ENCODE measurements around the gene PCP4L1.
A peak's percentile ranks its signal among the peaks of the same experiment; 100 is the strongest.

PCP4L1 gene
- total RNA-seq: 0 reads per million in 3 donors

DNA sequence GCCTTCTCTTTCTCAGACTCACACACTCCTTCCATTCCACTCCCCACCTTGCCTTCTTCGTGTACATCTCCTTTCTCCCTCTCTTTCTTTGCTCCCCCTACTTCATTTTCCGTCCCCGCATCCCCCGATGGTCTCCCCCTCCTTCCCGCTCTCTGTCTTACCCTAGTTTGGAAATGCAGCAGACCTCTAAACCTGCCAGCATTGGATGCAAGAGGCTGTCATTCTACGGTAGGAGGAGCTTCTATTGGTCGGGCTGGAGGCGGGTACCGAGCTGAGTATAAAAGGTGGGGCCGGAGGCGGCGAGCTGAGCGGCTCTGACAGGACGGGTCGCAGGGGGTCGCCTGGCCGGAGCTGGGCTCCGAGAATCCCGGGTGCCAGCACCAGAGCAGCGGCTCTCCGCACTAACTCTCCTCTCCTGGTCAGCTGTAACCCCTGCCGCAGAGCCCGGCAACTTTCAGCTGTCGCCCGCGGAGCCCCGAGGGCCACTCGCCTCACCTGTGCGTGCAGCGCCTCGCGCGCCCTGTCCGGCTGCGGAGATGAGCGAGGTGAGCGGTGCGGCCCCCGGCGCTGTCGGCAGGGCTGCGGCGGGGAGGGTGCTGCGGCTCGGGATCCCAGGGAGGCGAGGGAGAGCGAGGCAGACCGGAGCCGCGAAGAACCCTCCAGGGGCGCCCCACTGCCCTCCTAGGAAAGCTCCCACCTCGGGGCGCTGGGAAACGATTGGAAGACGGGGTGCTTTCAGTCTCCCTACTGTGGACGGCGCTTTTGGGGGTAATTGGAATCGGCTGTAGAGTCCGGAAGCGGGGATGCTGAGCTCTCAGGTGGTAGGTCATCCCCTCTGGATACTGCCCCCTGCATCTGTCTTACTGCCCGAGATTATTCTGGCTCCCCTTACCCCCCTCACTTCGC is at the start of gene PCP4L1:
TSS of gene PCP4L1 (plus strand) at position 307 of the 906 bp plus-strand sequence. CDS start at position 537, 230 bp downstream.
- peaks cover 9% of the 10 kb centered on the region for H3K4me1 ChIP-seq (ENCODE audit: control insufficient read depth, insufficient read depth, low read length, poor library complexity, severe bottlenecking)
- peak within 1 kb of the TSS; percentile 41 for H3K4me3 ChIP-seq (ENCODE audit: insufficient read depth, low read depth, low read length, poor library complexity, severe bottlenecking)
- no peaks in the 10 kb centered on the region for H3K36me3 ChIP-seq (ENCODE audit: control insufficient read depth, insufficient read depth, low read length)
- H3K9me3 ChIP-seq (ENCODE audit: control insufficient read depth, low read length): no peaks in the 10 kb centered on the region
- no peak for DNase-seq
- H3K27me3 ChIP-seq (replicated peaks; ENCODE audit: control insufficient read depth, insufficient read depth, low read length, poor library complexity, severe bottlenecking): peaks cover 18% of the 10 kb centered on the region
- H3K27ac ChIP-seq (ENCODE audit: insufficient read depth, low read length, poor library complexity, severe bottlenecking): no peak within 1 kb of the TSS

- Histone ChIP-seq H3K27me3 (replicated peaks; ENCODE audit: control insufficient read depth, insufficient read depth, low read length, poor library complexity, severe bottlenecking) (no peaks in the 10 kb centered on the region), H3K9me3 (ENCODE audit: control insufficient read depth, low read length) (no peaks in the 10 kb centered on the region), H3K27ac (ENCODE audit: insufficient read depth, low read length, poor library complexity, severe bottlenecking) (no peak overlapping the region), H3K4me3 (ENCODE audit: insufficient read depth, low read depth, low read length, poor library complexity, severe bottlenecking) (no peak overlapping the region), H3K4me1 (ENCODE audit: control insufficient read depth, insufficient read depth, low read length, poor library complexity, severe bottlenecking) (no peaks in the 10 kb centered on the region), H3K36me3 (ENCODE audit: control insufficient read depth, insufficient read depth, low read length) (peaks cover 73% of the 10 kb centered on the region)
- DNase-seq: peak; percentile 34 to 55 (median 39)
Measured at GRCh38 chr1:161209790-161210409, 48.6 kb upstream of the PCP4L1 start.

DNA sequence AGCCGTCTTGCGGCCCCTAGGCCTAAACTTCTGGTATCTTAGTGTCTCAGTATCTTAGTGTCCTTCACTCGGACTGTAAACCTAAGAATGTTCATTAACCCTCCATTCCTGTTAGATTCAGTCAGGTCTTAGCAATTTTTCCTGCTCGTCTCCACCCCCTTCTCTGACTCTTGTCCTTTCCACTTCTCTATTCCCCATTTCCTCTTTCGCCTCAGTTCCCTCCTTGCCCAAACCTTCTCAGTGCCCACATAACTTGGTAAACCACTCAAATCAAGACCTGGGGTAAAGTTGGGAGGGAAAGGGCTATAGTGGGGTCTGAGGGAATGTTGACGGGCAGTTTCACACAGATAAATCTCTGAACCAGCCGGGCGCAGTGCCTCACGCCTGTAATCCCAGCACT is 44.2 kb upstream of the PCP4L1 start:
- Histone ChIP-seq H3K27ac (ENCODE audit: insufficient read depth, low read length, poor library complexity, severe bottlenecking) (no peak overlapping the region), H3K36me3 (ENCODE audit: control insufficient read depth, insufficient read depth, low read length) (peaks cover 50% of the 10 kb centered on the region), H3K9me3 (ENCODE audit: control insufficient read depth, low read length) (no peaks in the 10 kb centered on the region), H3K4me3 (ENCODE audit: insufficient read depth, low read depth, low read length, poor library complexity, severe bottlenecking) (no peak overlapping the region), H3K4me1 (ENCODE audit: control insufficient read depth, insufficient read depth, low read length, poor library complexity, severe bottlenecking) (peaks cover 3% of the 10 kb centered on the region), H3K27me3 (replicated peaks; ENCODE audit: control insufficient read depth, insufficient read depth, low read length, poor library complexity, severe bottlenecking) (no peaks in the 10 kb centered on the region)
- no peak for DNase-seq

DNA sequence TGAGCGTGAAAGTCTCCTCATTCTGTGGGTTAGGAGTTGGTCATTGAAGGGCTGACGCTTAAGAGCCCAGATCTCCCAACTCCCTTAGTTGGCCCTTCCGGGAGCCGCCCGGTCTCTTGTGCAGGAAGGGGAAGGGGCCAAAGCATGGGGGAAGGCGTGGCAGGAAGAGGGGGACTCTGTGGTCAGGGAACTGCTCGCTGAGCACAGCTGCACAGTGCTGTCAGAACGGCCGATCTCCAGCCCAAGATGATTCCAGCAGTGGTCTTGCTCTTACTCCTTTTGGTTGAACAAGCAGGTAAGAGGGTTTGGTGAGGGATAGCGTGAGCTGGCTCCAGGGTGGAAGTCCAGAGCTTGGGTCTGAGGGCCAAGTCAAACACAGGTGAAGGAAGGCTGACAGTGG is 43.5 kb upstream of the PCP4L1 start, which contains the start of gene FCER1G:
TSS of gene FCER1G (plus strand) at position 220 of the 400 bp plus-strand sequence. CDS start at position 247, 27 bp downstream.
- Histone ChIP-seq H3K4me3 (ENCODE audit: insufficient read depth, low read depth, low read length, poor library complexity, severe bottlenecking) (no peak within 1 kb of the TSS), H3K4me1 (ENCODE audit: control insufficient read depth, insufficient read depth, low read length, poor library complexity, severe bottlenecking) (peaks cover 3% of the 10 kb centered on the region), H3K36me3 (ENCODE audit: control insufficient read depth, insufficient read depth, low read length) (peaks cover 43% of the 10 kb centered on the region), H3K27ac (ENCODE audit: insufficient read depth, low read length, poor library complexity, severe bottlenecking) (no peak within 1 kb of the TSS), H3K9me3 (ENCODE audit: control insufficient read depth, low read length) (no peaks in the 10 kb centered on the region), H3K27me3 (replicated peaks; ENCODE audit: control insufficient read depth, insufficient read depth, low read length, poor library complexity, severe bottlenecking) (no peaks in the 10 kb centered on the region)
- DNase-seq: no peak

DNA sequence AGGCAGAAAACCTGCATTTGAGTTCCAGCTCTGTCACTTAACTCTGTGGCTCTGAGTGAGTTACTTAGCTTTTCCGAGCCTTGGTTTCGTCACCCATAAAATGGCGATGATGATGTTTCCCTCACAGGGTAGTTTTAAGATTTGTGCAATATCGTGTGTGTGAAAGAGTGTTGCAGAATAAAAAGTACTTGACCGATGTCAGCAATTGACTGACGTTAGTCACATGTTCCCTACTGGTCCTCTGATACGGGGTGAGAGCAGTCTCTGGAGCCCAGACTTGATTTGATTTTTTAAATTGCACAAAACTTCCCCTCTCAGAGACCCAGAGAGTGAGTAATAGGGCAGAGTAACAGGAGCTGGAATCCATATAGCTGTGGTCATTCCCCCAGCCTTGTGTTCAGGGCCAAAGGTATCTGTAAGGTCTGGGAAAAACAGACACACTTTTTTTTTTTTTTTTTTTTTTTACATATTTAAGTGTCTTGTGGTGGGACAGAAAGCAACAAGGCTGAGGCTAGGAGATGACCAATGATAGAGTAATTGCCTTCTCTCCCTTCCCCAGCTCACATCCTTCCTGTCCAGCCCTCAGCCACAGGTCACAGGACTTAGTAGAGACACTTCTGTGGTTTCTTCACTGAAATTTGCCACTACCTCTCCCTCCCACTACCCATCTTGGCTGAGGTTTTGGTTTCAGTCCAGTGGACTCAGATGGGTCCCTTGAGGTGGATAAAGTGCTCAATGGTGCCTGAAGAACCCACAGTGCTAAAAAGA is 41.4 kb upstream of the PCP4L1 start:
- DNase-seq: no peak
- H3K27ac ChIP-seq (ENCODE audit: insufficient read depth, low read length, poor library complexity, severe bottlenecking): no peak overlapping the region

DNA sequence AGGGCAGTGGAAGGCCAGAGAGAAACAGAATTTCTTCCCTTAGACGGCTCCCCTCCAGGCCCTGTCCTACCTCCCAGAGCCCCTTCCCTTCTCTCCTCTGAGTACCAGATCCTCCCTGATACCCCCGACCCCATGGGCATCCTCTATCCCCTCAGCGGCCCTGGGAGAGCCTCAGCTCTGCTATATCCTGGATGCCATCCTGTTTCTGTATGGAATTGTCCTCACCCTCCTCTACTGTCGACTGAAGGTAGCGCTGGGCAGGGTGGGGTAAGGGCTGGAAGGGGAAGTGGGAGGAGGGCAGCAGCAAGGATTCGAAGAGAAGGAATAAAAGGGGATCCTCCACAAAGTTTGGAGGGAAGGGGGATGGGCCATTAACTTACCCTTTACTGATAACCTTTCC is 40.7 kb upstream of the PCP4L1 start:
- Histone ChIP-seq H3K27me3 (replicated peaks; ENCODE audit: control insufficient read depth, insufficient read depth, low read length, poor library complexity, severe bottlenecking) (no peaks in the 10 kb centered on the region), H3K4me1 (ENCODE audit: control insufficient read depth, insufficient read depth, low read length, poor library complexity, severe bottlenecking) (peaks cover 3% of the 10 kb centered on the region), H3K4me3 (ENCODE audit: insufficient read depth, low read depth, low read length, poor library complexity, severe bottlenecking) (no peak overlapping the region), H3K36me3 (ENCODE audit: control insufficient read depth, insufficient read depth, low read length) (peaks cover 17% of the 10 kb centered on the region), H3K9me3 (ENCODE audit: control insufficient read depth, low read length) (no peaks in the 10 kb centered on the region), H3K27ac (ENCODE audit: insufficient read depth, low read length, poor library complexity, severe bottlenecking) (no peak overlapping the region)
- no peak for DNase-seq

More for the DNA sequence above, 41.4 kb upstream of the PCP4L1 start:
- Histone ChIP-seq H3K9me3 (ENCODE audit: control insufficient read depth, low read length) (no peaks in the 10 kb centered on the region), H3K36me3 (ENCODE audit: control insufficient read depth, insufficient read depth, low read length) (peaks cover 23% of the 10 kb centered on the region), H3K4me1 (ENCODE audit: control insufficient read depth, insufficient read depth, low read length, poor library complexity, severe bottlenecking) (peaks cover 3% of the 10 kb centered on the region), H3K27me3 (replicated peaks; ENCODE audit: control insufficient read depth, insufficient read depth, low read length, poor library complexity, severe bottlenecking) (no peaks in the 10 kb centered on the region), H3K4me3 (ENCODE audit: insufficient read depth, low read depth, low read length, poor library complexity, severe bottlenecking) (no peak overlapping the region)

DNA sequence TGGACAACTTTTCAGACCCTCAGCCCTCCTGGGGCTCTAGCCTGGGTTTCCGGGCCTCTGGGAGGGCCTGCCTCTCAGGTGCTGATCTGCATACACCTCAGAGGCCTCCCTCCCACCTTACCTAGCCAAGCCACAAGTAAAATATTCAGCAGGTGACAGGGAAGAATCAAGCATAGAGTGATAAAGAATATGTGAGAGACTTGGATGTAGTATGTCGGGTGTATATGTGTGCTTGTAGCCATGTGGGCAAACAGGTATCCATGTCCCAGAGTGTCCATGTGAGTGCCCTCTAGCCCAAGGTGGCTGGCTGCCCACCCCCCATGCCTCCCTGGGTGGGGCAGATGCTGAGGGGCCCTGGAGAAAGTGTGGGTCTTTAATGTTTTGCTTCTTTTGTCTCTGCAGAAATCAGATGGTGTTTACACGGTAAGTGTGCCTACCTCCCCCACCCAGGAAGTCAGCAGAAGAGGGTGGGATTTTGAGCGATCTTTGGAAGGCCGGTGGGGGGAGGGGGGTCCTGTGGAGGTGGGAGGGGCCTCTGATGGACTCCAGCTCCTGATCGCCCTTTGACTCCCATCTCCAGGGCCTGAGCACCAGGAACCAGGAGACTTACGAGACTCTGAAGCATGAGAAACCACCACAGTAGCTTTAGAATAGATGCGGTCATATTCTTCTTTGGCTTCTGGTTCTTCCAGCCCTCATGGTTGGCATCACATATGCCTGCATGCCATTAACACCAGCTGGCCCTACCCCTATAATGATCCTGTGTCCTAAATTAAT is 40.1 kb upstream of the PCP4L1 start:
- Histone ChIP-seq H3K4me1 (ENCODE audit: control insufficient read depth, insufficient read depth, low read length, poor library complexity, severe bottlenecking) (peaks cover 3% of the 10 kb centered on the region), H3K36me3 (ENCODE audit: control insufficient read depth, insufficient read depth, low read length) (peaks cover 10% of the 10 kb centered on the region), H3K9me3 (ENCODE audit: control insufficient read depth, low read length) (no peaks in the 10 kb centered on the region), H3K4me3 (ENCODE audit: insufficient read depth, low read depth, low read length, poor library complexity, severe bottlenecking) (no peak overlapping the region), H3K27me3 (replicated peaks; ENCODE audit: control insufficient read depth, insufficient read depth, low read length, poor library complexity, severe bottlenecking) (no peaks in the 10 kb centered on the region), H3K27ac (ENCODE audit: insufficient read depth, low read length, poor library complexity, severe bottlenecking) (no peak overlapping the region)
- no peak for DNase-seq

DNA sequence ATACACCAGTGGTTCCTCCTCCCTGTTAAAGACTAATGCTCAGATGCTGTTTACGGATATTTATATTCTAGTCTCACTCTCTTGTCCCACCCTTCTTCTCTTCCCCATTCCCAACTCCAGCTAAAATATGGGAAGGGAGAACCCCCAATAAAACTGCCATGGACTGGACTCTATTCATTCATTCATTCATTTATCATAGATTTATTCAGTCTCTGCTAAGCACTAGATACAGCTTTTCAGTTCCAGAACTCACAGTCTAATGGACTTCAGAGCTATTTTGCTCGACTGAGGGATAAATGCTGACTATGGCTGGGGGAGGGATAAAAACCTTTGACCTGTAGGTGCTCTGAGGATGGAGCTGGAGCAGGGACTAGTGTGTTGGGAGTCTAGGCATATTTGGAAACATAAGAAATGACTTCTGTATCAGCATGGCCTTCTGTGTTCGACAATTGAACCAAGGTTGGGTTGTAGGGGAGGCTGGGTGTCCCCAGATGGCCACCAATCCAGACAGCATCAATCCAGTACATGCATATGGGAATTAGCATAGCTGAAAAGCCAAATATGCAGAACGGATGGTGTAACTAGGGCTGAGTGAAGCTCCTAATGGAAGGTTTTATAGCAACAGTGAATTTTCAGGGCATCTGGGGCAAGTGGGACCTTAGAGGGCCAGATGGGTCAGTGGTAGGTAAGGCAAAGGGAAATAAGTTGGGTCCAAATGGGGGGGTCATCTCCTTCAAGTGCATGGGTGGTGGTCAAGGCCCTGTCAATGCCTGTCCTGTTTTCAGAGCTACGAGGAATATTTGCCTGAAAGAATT is 39.3 kb upstream of the PCP4L1 start:
- H3K27me3 ChIP-seq (replicated peaks; ENCODE audit: control insufficient read depth, insufficient read depth, low read length, poor library complexity, severe bottlenecking): no peaks in the 10 kb centered on the region
- no peaks in the 10 kb centered on the region for H3K9me3 ChIP-seq (ENCODE audit: control insufficient read depth, low read length)
- H3K4me1 ChIP-seq (ENCODE audit: control insufficient read depth, insufficient read depth, low read length, poor library complexity, severe bottlenecking): peaks cover 3% of the 10 kb centered on the region
- H3K4me3 ChIP-seq (ENCODE audit: insufficient read depth, low read depth, low read length, poor library complexity, severe bottlenecking): no peak overlapping the region
- DNase-seq: no peak
- peaks cover 2% of the 10 kb centered on the region for H3K36me3 ChIP-seq (ENCODE audit: control insufficient read depth, insufficient read depth, low read length)
- no peak overlapping the region for H3K27ac ChIP-seq (ENCODE audit: insufficient read depth, low read length, poor library complexity, severe bottlenecking)

GRCh38 chr1:161220002-161220401 is 38.5 kb upstream of the PCP4L1 start:
- DNase-seq: no peak
- no peak overlapping the region for H3K4me3 ChIP-seq (ENCODE audit: insufficient read depth, low read depth, low read length, poor library complexity, severe bottlenecking)
- H3K27me3 ChIP-seq (replicated peaks; ENCODE audit: control insufficient read depth, insufficient read depth, low read length, poor library complexity, severe bottlenecking): no peaks in the 10 kb centered on the region
- peaks cover 3% of the 10 kb centered on the region for H3K4me1 ChIP-seq (ENCODE audit: control insufficient read depth, insufficient read depth, low read length, poor library complexity, severe bottlenecking)
- H3K9me3 ChIP-seq (ENCODE audit: control insufficient read depth, low read length): no peaks in the 10 kb centered on the region
- no peaks in the 10 kb centered on the region for H3K36me3 ChIP-seq (ENCODE audit: control insufficient read depth, insufficient read depth, low read length)
- no peak overlapping the region for H3K27ac ChIP-seq (ENCODE audit: insufficient read depth, low read length, poor library complexity, severe bottlenecking)

Measured in effector memory CD4-positive, alpha-beta T cell (primary cell).